ENCODE results near the gene ABCD2.

The ABCD2 gene

GRCh38 chr12:39505023-39505422, 114.6 kb downstream of the ABCD2 start:
- no peak for DNase-seq (ENCODE audit: extremely low spot score)
- POLR2A ChIA-PET = no interaction called here
- CTCF ChIA-PET = no interaction called here
- TF ChIP-seq BHLHE40 (IDR thresholded peaks at IDR 0.05; ENCODE audit: borderline replicate concordance) (no peak), L3MBTL2 (conservative IDR thresholded peaks at IDR 0.05) (no peak), ARNT (IDR thresholded peaks at IDR 0.05) (no peak), NFRKB (IDR thresholded peaks at IDR 0.05) (no peak), ELF4 (IDR thresholded peaks at IDR 0.05) (no peak), SP1 (IDR thresholded peaks at IDR 0.05) (no peak), TARDBP (IDR thresholded peaks at IDR 0.05) (no peak), FOXM1 (IDR thresholded peaks at IDR 0.05; ENCODE audit: borderline replicate concordance) (no peak), PKNOX1 (IDR thresholded peaks at IDR 0.05) (no peak), LEF1 (IDR thresholded peaks at IDR 0.05; ENCODE audit: borderline replicate concordance) (no peak), FOXK2 (IDR thresholded peaks at IDR 0.05) (no peak), ZNF384 (IDR thresholded peaks at IDR 0.05) (no peak), FOXA1 (IDR thresholded peaks at IDR 0.05) (no peak), HDGF (IDR thresholded peaks at IDR 0.05; ENCODE audit: borderline replicate concordance) (no peak), SUZ12 (IDR thresholded peaks at IDR 0.05) (no peak)

- ChIA-PET CTCF (no interaction called here), POLR2A (no interaction called here)
- DNase-seq (ENCODE audit: extremely low spot score) = no peak
- TF ChIP-seq ARNT (IDR thresholded peaks at IDR 0.05) (no peak), L3MBTL2 (conservative IDR thresholded peaks at IDR 0.05) (no peak), ELF4 (IDR thresholded peaks at IDR 0.05) (no peak), FOXM1 (IDR thresholded peaks at IDR 0.05; ENCODE audit: borderline replicate concordance) (no peak), NFRKB (IDR thresholded peaks at IDR 0.05) (no peak), ZNF384 (IDR thresholded peaks at IDR 0.05) (no peak), SP1 (IDR thresholded peaks at IDR 0.05) (no peak), BHLHE40 (IDR thresholded peaks at IDR 0.05; ENCODE audit: borderline replicate concordance) (no peak)
Measured at GRCh38 chr12:39503439-39503838, 116.2 kb downstream of the ABCD2 start.

GRCh38 chr12:39502726-39503125, 116.9 kb downstream of the ABCD2 start:
- ChIA-PET CTCF (no interaction called here), POLR2A (no interaction called here)
- no peak for DNase-seq (ENCODE audit: extremely low spot score)
- TF ChIP-seq L3MBTL2 (conservative IDR thresholded peaks at IDR 0.05) = no peak
- no peak for TF ChIP-seq LEF1 (IDR thresholded peaks at IDR 0.05; ENCODE audit: borderline replicate concordance)
- no peak for TF ChIP-seq SP1 (IDR thresholded peaks at IDR 0.05)
- TF ChIP-seq ZNF384 (IDR thresholded peaks at IDR 0.05) = no peak

Data from HEK293T (cell line).